Choroid plexus epithelial cell (primary cell): Measurements from ENCODE around the gene TMEM74B.
"Not testable (repeated sequence)": the region's sequence is repeated elsewhere in the genome, so short reads cannot be mapped to it uniquely, and the experiment has no call there.

ENCODE experiments used
- DNase-seq: peaks from one replicate; pipeline ENCODE4 v3.0.0-alpha.2; 2010; ENCODE audit warnings: low read depth
- H3K4me3 ChIP-seq: 2 replicates; pipeline ENCODE4 v1.5.1; 2011; ENCODE audit warnings: low read depth, mild to moderate bottlenecking, control low read depth, low read length, moderate library complexity
- TF ChIP-seq, protein P1 (sequence below): conservative IDR thresholded peaks from 2 replicates; pipeline ENCODE4 v1.5.1; 2011; ENCODE audit warnings: low read depth, mild to moderate bottlenecking, control low read depth, inconsistent platforms, low read length, moderate library complexity

Gene TMEM74B

DNA sequence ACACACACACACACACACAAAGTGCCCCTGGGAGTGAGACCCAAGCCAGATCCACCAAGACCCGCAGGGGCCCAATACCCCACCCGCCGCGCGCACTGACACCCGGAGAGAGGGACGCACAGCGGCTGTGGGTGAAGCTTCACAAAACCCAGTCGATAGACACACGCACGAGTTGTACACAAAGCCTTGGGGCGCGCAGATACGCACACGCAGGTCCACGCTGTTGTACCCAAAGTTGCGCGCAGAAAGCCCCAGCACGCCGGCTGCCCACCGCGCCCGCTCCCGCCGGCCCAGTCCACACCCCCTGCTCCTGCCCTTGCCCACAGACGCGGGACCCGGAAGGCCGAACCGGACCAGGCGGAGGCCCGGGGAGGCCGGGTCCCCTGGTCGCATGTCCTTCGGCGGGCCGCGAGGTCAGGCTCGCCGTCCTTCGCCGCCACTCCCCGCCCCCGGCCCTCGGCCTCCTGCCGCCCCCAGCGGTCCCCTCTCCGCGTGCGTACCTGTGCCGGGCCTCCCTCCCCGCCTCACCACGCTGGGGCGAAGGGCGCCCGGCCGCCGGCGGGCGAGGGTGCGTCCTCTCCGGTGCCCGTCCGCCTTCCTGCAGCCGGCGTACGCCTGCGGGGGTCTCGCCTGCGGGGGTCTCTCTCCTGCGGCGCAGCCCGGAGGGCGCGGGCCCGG, at the start of gene TMEM74B:
Gene TMEM74B, minus strand, starts transcription at position 344 of the 678 bp plus-strand sequence. CDS start 1,180 bp downstream, outside the sequence.
- no peak for DNase-seq
- peak within 1 kb of the TSS; percentile 42 for H3K4me3 ChIP-seq
- TF ChIP-seq, protein P1, sequence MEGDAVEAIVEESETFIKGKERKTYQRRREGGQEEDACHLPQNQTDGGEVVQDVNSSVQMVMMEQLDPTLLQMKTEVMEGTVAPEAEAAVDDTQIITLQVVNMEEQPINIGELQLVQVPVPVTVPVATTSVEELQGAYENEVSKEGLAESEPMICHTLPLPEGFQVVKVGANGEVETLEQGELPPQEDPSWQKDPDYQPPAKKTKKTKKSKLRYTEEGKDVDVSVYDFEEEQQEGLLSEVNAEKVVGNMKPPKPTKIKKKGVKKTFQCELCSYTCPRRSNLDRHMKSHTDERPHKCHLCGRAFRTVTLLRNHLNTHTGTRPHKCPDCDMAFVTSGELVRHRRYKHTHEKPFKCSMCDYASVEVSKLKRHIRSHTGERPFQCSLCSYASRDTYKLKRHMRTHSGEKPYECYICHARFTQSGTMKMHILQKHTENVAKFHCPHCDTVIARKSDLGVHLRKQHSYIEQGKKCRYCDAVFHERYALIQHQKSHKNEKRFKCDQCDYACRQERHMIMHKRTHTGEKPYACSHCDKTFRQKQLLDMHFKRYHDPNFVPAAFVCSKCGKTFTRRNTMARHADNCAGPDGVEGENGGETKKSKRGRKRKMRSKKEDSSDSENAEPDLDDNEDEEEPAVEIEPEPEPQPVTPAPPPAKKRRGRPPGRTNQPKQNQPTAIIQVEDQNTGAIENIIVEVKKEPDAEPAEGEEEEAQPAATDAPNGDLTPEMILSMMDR, result no peak

DNA sequence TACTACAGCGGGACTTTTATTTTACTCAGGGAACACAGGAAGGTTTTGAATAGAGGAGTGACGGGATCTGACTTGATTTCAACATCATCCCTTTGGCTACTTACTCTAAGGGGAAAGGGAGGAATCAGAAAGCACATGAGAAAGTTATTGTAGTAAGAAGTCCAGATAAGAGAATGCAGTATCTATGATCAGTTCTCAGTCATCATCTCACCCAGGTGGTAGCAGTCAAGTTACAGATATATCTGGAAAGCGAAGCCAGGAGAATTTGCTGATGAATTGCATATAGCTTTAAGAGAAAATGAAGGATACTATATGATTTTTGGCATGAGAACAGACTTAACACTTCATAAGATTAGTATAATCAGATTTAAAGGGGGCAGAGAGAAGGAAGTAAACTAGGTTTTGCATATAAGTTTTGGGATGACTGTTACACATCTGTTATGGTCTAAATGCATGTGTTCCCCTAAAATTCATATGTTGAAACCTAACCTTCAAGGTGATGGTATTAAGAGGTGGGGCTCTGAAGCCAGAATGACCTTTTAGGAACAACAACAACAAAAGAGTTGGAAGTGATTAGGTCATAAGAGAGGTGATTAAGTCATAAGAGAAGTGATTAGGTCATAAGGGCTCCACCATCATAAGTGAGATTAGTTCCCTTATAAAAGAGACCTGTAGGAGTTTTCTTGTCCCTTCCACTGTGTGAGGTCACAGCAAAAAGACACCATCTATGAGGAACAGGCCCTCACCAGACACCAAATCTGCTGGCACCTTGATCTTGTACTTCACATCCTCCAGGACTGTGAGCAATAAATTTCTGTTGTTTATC, 47.7 kb upstream of the TMEM74B start:
- no peak overlapping the region for H3K4me3 ChIP-seq
- DNase-seq, result no peak
- TF ChIP-seq, protein P1, result no peak

DNA sequence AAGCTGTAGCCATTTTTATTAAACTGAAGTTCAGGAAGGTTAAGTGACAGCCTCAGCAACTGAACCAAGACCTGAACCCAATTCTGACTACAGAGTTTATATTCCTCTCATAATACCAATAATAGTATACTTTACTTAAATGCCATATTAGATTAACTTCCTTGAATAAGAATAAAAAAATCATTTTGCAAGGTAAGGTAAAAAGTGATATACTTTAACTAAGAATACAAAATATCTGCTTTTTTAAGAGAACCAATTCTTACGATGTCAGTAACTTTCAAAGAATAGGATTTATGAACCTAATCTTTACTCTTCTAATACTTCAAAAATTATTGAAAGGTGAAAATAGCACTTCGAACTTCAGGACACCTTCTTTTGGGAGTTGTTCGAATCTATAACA, 44.8 kb upstream of the TMEM74B start:
- H3K4me3 ChIP-seq, result no peak overlapping the region
- TF ChIP-seq, protein P1, result no peak
- DNase-seq, result no peak

DNA sequence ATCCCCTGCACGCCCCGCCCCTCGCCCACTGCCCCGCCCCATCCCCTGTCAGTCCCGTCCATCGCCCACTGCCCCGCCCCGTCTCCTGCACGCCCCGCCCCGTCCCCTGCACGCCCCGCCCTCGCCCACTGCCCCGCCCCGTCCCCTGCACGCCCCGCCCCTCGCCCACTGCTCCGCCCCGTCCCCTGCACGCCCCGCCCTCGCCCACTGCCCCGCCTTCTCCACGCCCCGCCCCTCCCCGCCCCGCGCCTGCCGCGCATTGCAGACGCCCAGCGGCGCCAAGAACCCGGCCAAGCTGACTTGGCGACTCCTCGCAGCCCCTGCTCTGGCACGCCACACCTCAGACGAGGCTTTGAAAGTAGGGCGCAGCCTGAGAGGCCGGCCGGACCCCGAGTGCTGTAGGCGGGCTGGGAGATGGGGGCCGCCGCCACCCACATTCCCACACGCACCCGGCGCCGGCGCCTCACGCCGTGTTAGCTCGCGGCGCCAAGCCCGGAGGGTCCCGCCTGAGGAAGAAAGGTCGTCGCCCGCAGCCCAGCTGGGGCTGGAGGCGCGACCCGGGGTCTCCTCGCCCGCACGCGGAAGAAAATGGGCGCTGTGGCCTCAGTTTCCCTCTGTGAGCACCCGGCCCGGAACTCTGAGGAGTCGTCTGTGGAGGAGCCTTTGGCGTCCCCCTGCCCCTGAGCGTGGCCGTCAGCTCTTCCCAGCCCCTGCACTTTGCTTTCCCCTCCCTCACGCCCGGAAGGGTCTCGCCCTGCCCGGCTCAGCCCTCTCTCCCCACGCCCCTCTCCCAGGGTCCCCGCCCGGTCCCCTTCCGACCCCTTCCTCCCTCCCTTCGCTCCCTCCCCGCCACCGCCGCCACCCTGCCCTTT, 41.2 kb upstream of the TMEM74B start, which contains the start of gene RAD21L1:
Gene RAD21L1, plus strand, starts transcription at position 262 of the 872 bp plus-strand sequence. CDS start 2,410 bp downstream, outside the sequence.
- peak within 1 kb of the TSS; percentile 66 for H3K4me3 ChIP-seq
- TF ChIP-seq, protein P1, result no peak
- peak; percentile 85 for DNase-seq

DNA sequence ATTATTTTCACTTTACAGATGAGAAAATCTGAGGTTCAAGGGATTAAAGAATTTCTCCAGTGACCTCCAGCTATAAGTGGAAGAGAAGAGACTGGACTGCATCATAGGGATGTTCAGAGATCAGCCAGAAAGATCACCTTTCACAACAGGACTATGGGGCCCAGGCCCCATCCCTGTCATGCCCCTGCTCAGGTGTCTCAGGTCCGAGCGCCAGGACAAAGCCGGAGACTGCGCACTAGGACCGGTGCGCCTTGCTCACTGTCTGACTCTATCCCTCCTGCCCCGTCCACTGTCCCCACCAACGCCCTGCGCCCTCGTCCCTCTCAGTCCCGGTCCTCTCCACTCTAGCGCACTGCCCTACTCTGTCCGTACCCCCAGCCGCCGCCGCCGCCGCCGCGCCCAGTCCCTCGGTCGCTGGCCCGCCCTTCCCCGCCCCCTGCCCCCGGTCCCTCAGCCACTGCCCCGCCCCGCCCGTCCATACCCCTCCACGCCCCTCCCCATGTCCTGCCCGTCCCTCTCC, 40.5 kb upstream of the TMEM74B start:
- no peak for DNase-seq
- peak overlapping the region; percentile 54 for H3K4me3 ChIP-seq
- TF ChIP-seq, protein P1, result no peak

DNA sequence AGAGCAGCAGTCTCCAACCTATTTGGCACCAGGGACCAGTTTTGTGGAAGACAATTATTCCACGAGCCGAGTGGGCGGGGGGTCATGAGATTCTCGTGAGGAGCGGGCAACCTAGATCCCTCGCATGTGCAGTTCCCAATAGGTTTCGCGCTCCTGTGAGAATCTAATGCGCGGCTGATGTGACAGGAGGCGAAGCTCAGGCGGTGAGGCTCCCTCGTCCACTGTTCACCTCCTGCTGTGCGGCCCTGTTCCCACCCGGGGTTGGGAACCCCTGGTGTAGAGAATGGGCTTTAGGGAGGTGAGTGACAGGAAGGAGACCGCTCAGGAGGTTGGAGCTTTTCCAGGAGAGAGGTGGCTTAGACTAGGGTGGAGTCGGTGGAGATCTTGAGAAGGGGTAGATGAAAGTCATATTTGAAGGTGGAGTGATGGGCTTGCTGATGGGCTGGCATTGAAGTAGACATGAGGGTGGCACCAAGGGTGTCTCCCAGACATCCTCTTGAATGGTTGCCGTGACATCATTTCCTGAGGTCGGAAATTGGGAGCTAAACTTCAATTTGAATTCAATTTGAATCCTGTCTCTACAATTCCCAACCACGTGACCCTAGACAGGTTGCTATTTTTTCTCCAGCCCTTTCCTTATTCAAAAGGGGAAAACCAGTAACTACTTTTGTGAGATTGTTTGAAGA, 39.6 kb upstream of the TMEM74B start:
- TF ChIP-seq, protein P1, result no peak
- DNase-seq, result no peak
- H3K4me3 ChIP-seq, result no peak overlapping the region

DNA sequence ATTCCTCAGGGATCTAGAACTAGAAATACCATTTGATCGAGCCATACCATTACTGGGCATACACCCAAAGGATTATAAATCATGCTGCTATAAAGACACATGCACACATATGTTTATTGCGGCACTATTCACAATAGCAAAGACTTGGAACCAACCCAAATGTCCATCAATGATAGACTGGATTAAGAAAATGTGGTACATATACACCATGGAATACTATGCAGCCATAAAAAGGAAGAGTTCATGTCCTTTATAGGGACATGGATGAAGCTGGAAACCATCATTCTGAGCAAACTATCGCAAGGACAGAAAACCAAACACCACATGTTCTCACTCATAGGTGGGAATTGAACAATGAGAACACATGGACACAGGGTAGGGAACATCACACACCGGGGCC, 38.0 kb upstream of the TMEM74B start:
- not testable (repeated sequence) for DNase-seq, H3K4me3 ChIP-seq

DNA sequence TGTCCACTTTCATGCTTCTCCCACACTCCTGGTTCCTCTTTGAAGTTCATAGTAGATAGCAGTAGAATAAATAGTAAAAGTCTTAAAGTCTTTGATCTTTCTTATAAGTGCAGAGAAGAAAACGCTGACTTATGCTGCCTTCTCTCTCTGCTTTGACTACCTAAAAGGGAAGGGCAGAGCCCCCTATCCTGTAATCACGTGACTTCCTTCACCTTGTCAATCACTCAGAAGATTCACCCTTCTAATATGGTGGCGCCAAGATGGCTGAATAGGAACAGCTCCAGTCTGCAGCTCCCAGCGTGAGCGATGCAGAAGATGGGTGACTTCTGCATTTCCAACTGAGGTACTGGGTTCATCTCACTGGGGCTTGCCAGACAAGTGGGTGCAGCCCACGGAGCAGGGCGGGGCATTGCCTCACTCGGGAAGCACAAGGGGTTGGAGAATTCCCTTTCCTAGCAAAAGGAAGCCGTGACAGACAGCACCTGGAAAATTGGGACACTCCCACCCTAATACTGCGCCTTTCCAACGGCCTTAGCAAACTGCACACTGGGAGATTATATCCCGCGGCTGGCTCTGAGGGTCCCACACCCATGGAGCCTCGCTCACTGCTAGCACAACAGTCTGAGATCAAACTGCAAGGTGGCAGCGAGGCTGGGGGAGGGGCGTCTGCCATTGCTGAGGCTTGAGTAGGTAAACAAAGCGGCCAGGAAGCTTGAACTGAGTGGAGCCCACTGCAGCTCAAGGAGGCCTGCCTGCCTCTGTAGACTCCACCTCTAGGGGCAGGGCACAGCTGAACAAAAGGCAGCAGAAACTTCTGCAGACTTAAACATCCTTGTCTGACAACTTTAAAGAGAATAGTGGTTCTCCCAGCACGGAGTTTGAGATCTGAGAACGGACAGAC, 32.0 kb upstream of the TMEM74B start:
- DNase-seq, H3K4me3 ChIP-seq: not testable (repeated sequence)
